ENCODE data around the gene KCNQ2.

- TF ChIP-seq CTCF (IDR thresholded peaks at IDR 0.05), result no peak
- no peak for TF ChIP-seq EP300 (IDR thresholded peaks at IDR 0.05)
- no peak for TF ChIP-seq POLR2A (IDR thresholded peaks at IDR 0.05)
These were observed 113.1 kb downstream of the KCNQ2 start for GRCh38 chr20:63359164-63359934.
